Dermis microvascular lymphatic vessel endothelial cell (primary cell): ENCODE results near the gene INPP4A. TPM values are rescaled to one million over a fixed set of nuclear protein-coding genes. Genes with fewer than 3 reads are reported as not detected.

ENCODE experiments used
- DNase-seq, 2 donors: peaks; one replicate each; pipeline versions ENCODE4 v3.0.0 to v3.0.0-alpha.2; 2010; ENCODE audit warnings: low read depth in 2 of 2
- total RNA-seq: library from RNA; depleted of rRNA; stranded (reverse); fragments of >200 nt; gene quantifications from 2 replicates; pipeline ENCODE4 v1.2.1, GENCODE V29; 2014

INPP4A gene
- total RNA-seq, 1 donor from 2014 or later, result 21.8 TPM

- no peak for DNase-seq
Measured at GRCh38 chr2:98436734-98437133, 7.9 kb upstream of the INPP4A start.

- no peak for DNase-seq
Measured at GRCh38 chr2:98438190-98439133, 6.2 kb upstream of the INPP4A start.

- DNase-seq, result no peak
Measured at GRCh38 chr2:98441706-98442450, 2.8 kb upstream of the INPP4A start.

- no peak for DNase-seq
Measured at GRCh38 chr2:98442488-98442887, 2.2 kb upstream of the INPP4A start.

GRCh38 chr2:98445177-98445682 is 572 bp downstream of the INPP4A start:
- DNase-seq, result no peak

- DNase-seq, result peak in 1 of 2 donors; percentile 13
Measured at GRCh38 chr2:98445683-98446581, 1.3 kb downstream of the INPP4A start.

GRCh38 chr2:98446850-98447249 is 2.2 kb downstream of the INPP4A start:
- DNase-seq, result no peak

- no peak for DNase-seq
Measured at GRCh38 chr2:98448441-98449145, 3.9 kb downstream of the INPP4A start.

- no peak for DNase-seq
Measured at GRCh38 chr2:98452396-98453027, 7.9 kb downstream of the INPP4A start.

- DNase-seq, result no peak
Measured at GRCh38 chr2:98453083-98453482, 8.4 kb downstream of the INPP4A start.

GRCh38 chr2:98453531-98453930 is 8.9 kb downstream of the INPP4A start:
- DNase-seq, result no peak

- DNase-seq, result no peak
Measured at GRCh38 chr2:98454073-98454472, 9.4 kb downstream of the INPP4A start.

- peak in 1 of 2 donors; percentile 58 for DNase-seq
Measured at GRCh38 chr2:98454500-98455235, 10.0 kb downstream of the INPP4A start.

GRCh38 chr2:98455494-98455976 is 10.9 kb downstream of the INPP4A start:
- DNase-seq, result no peak

- DNase-seq, result peak in 1 of 2 donors; percentile 59
Measured at GRCh38 chr2:98457045-98457696, 12.5 kb downstream of the INPP4A start.

GRCh38 chr2:98458207-98458606 is 13.5 kb downstream of the INPP4A start:
- peak in 1 of 2 donors; percentile 68 for DNase-seq

GRCh38 chr2:98458667-98459380 is 14.2 kb downstream of the INPP4A start:
- no peak for DNase-seq
